Naive thymus-derived CD4-positive, alpha-beta T cell (primary cell): Measurements from ENCODE around the gene USP17L13. TPM values are rescaled to one million over a fixed set of nuclear protein-coding genes. Genes with fewer than 3 reads are reported as not detected.
"Not testable (repeated sequence)": the region's sequence is repeated elsewhere in the genome, so short reads cannot be mapped to it uniquely, and the experiment has no call there.

Experiments used
- ATAC-seq: fragments of 150-1000 bp; cut with Tn5 transposase; 2 replicates; pipeline ENCODE4 v1.10.0; 2021; ENCODE audit warnings: mild to moderate bottlenecking, moderate library complexity
- CTCF ChIA-PET: fragments of 350-600 bp; sonication (Branson Sonifier 250); formaldehyde crosslinking; loops from one replicate; lab custom pipeline; 2021; ENCODE audit warnings: antibody characterized with exemption; lab: Charles Lee
- POLR2A ChIA-PET: fragments of 350-600 bp; sonication (Branson Sonifier 250); formaldehyde crosslinking; loops from one replicate; lab custom pipeline; 2021; ENCODE audit warnings: antibody characterized with exemption, inconsistent platforms; lab: Charles Lee
- DNase-seq, 9 donors: peaks; one replicate each; pipeline versions ENCODE4 v3.0.0 to v3.0.0-alpha.2; 2020 to 2022; ENCODE audit warnings: mixed read lengths in 1 of 9
- H3K27ac ChIP-seq: one replicate; pipeline ENCODE4 v1.7.0; 2013; ENCODE audit warnings: mild to moderate bottlenecking, low read depth, low read length, moderate library complexity
- H3K27me3 ChIP-seq, 2 donors: one replicate each; pipeline ENCODE4 v1.7.0; 2013; ENCODE audit warnings: low read length in 2 of 2, mild to moderate bottlenecking in 2 of 2, moderate library complexity in 2 of 2; ENCODE audit not compliant: control insufficient read depth in 2 of 2, insufficient read depth in 2 of 2
- H3K36me3 ChIP-seq, 3 experiments: 1 replicate in 2 of 3; 2 replicates in 1 of 3; pipeline ENCODE4 v1.7.0; 2013; ENCODE audit warnings: low read length in 3 of 3, mild to moderate bottlenecking in 3 of 3, moderate library complexity in 1 of 3; ENCODE audit not compliant: insufficient read depth in 3 of 3, control insufficient read depth in 2 of 3
- H3K4me1 ChIP-seq, 2 donors: one replicate each; pipeline ENCODE4 v1.7.0; 2013; ENCODE audit warnings: low read length in 2 of 2, mild to moderate bottlenecking in 2 of 2, moderate library complexity in 1 of 2; ENCODE audit not compliant: control insufficient read depth in 2 of 2, insufficient read depth in 2 of 2
- H3K4me3 ChIP-seq: 2 replicates; pipeline ENCODE4 v1.7.0; 2013; ENCODE audit warnings: mild to moderate bottlenecking, low read length
- H3K9me3 ChIP-seq, 3 experiments: 1 replicate in 2 of 3; 2 replicates in 1 of 3; pipeline ENCODE4 v1.7.0; 2013; ENCODE audit warnings: low read length in 3 of 3; ENCODE audit not compliant: control insufficient read depth in 2 of 3
- H3K27ac Mint-ChIP-seq, 9 donors: one replicate each; pipeline ENCODE4 v1.8.0; 2020 to 2022; ENCODE audit warnings: mixed read lengths in 9 of 9, mild to moderate bottlenecking in 8 of 9, moderate library complexity in 5 of 9, inconsistent platforms in 2 of 9
- H3K27me3 Mint-ChIP-seq, 5 donors: one replicate each; pipeline ENCODE4 v1.8.0; 2021 to 2022; ENCODE audit warnings: mixed read lengths in 5 of 5, mild to moderate bottlenecking in 1 of 5
- H3K36me3 Mint-ChIP-seq, 5 donors: one replicate each; pipeline ENCODE4 v1.8.0; 2020 to 2022; ENCODE audit warnings: mixed read lengths in 5 of 5, mild to moderate bottlenecking in 3 of 5, inconsistent platforms in 1 of 5
- H3K4me1 Mint-ChIP-seq, 7 donors: one replicate each; pipeline ENCODE4 v1.8.0; 2020 to 2022; ENCODE audit warnings: mixed read lengths in 7 of 7, mild to moderate bottlenecking in 3 of 7, inconsistent platforms in 1 of 7
- H3K4me3 Mint-ChIP-seq, 10 donors: one replicate each; pipeline ENCODE4 v1.8.0; 2020 to 2022; ENCODE audit warnings: mild to moderate bottlenecking in 10 of 10, mixed read lengths in 10 of 10, moderate library complexity in 6 of 10, inconsistent platforms in 2 of 10
- H3K9me3 Mint-ChIP-seq, 11 donors: one replicate each; pipeline ENCODE4 v1.8.0; 2020 to 2022; ENCODE audit warnings: mixed read lengths in 11 of 11, mild to moderate bottlenecking in 4 of 11, inconsistent platforms in 1 of 11, moderate library complexity in 1 of 11
- intact Hi-C, 2 donors: fragments of 100-400 bp; cut with micrococcal nuclease; formaldehyde crosslinking; loops; one replicate each; pipeline ENCODE4 v1.15.1; 2023
- polyA plus RNA-seq, 2 donors: library from polyadenylated mRNA; unstranded; fragments of 300-500 nt; fragmentation: Illumina TruSeq; gene quantifications; one replicate each; pipeline ENCODE4 v1.2.3, GENCODE V29; 2021
- total RNA-seq, 6 experiments: library from RNA in 5 of 6; stranded (reverse) in 5 of 6; gene quantifications; 1 replicate in 5 of 6; 2 replicates in 1 of 6; pipeline ENCODE4 v1.2.3 and lab custom pipeline; 2021 to 2026

USP17L13 gene
- total and polyA plus RNA-seq, 7 experiments from 2014 or later = not detected

DNA sequence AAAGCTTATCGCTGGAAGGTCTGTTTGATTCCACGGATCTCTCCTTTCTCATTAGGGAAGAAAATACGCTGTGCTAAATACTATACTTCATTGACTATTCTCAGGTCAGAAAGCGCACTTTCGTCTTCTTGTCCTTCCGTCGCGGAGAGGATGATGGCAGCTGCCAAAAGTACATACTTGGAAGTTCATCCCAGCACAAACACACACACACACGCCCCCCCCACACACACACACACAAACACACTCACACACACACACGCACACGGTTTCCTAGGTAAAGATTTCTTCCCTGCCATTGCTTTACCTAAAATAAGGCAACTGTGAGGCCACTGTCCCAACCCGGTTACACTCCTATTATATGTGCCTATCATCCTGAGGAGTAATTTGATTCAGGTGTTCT is 13.8 kb downstream of the USP17L13 start:
- H3K36me3 ChIP-seq, CTCF ChIA-PET, H3K27me3 Mint-ChIP-seq, H3K27me3 ChIP-seq, H3K27ac ChIP-seq, H3K9me3 Mint-ChIP-seq, H3K4me1 ChIP-seq, DNase-seq, H3K4me3 Mint-ChIP-seq, H3K36me3 Mint-ChIP-seq, H3K27ac Mint-ChIP-seq, H3K4me3 ChIP-seq, POLR2A ChIA-PET, H3K9me3 ChIP-seq, intact Hi-C loops, ATAC-seq, H3K4me1 Mint-ChIP-seq: not testable (repeated sequence)

DNA sequence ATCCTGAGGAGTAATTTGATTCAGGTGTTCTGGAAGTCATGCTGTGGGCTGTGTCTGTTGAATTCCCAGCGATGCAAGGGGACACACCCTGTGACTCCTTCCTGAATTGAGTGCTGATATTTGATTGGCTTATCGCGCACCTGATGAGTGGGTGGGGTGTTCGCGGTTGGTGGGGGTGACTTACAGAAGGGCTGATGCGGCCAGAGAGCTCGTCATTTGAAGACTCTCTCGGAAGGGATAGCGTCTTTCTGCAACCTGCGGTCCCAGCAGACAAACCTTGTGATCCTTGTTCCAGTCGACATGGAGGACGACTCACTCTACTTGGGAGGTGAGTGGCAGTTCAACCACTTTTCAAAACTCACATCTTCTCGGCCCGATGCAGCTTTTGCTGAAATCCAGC is 18.9 kb downstream of the USP17L13 start, which contains the start of gene USP17L17:
TSS of gene USP17L17 (plus strand) at position 301 of the 400 bp plus-strand sequence. CDS start at position 301, 0 bp downstream.
- CTCF ChIA-PET, intact Hi-C loops: not testable (repeated sequence)

DNA sequence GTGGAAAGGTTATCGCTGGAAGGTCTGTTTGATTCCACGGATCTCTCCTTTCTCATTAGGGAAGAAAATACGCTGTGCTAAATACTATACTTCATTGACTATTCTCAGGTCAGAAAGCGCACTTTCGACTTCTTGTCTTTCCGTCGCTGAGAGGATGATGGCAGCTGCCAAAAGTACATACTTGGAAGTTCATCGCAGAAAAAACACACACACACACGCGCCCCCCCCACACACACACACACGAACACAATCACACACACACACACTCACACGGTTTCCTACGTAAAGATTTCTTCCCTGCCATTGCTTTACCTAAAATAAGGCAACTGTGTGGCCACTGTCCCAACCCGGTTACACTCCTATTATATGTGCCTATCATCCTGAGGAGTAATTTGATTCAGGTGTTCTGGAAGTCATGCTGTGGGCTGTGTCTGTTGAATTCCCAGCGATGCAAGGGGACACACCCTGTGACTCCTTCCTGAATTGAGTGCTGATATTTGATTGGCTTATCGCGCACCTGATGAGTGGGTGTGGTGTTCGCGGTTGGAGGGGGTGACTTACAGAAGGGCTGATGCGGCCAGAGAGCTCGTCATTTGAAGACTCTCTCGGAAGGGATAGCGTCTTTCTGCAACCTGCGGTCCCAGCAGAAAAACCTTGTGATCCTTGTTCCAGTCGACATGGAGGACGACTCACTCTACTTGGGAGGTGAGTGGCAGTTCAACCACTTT is 23.4 kb downstream of the USP17L13 start, which contains the start of gene USP17L18:
TSS of gene USP17L18 (plus strand) at position 678 of the 728 bp plus-strand sequence. CDS start at position 678, 0 bp downstream.
- H3K9me3 ChIP-seq, H3K4me1 ChIP-seq, H3K27me3 Mint-ChIP-seq, H3K9me3 Mint-ChIP-seq, H3K4me3 Mint-ChIP-seq, POLR2A ChIA-PET, H3K4me1 Mint-ChIP-seq, H3K4me3 ChIP-seq, H3K27me3 ChIP-seq, CTCF ChIA-PET, H3K27ac ChIP-seq, DNase-seq, ATAC-seq, H3K36me3 ChIP-seq, intact Hi-C loops, H3K27ac Mint-ChIP-seq, H3K36me3 Mint-ChIP-seq: not testable (repeated sequence)

More for the DNA sequence above, 18.9 kb downstream of the USP17L13 start, which contains the start of gene USP17L17:
- H3K4me3 Mint-ChIP-seq, H3K36me3 ChIP-seq, H3K9me3 ChIP-seq, H3K27ac ChIP-seq, H3K36me3 Mint-ChIP-seq, H3K4me1 Mint-ChIP-seq, H3K4me1 ChIP-seq, H3K27ac Mint-ChIP-seq, H3K4me3 ChIP-seq, H3K27me3 ChIP-seq, POLR2A ChIA-PET, H3K9me3 Mint-ChIP-seq, ATAC-seq, DNase-seq, H3K27me3 Mint-ChIP-seq: not testable (repeated sequence)

DNA sequence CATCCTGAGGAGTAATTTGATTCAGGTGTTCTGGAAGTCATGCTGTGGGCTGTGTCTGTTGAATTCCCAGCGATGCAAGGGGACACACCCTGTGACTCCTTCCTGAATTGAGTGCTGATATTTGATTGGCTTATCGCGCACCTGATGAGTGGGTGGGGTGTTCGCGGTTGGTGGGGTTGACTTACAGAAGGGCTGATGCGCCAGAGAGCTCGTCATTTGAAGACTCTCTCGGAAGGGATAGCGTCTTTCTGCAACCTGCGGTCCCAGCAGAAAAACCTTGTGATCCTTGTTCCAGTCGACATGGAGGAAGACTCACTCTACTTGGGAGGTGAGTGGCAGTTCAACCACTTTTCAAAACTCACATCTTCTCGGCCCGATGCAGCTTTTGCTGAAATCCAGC is 28.4 kb downstream of the USP17L13 start, which contains the start of gene USP17L19:
TSS of gene USP17L19 (plus strand) at position 301 of the 400 bp plus-strand sequence. CDS start at position 301, 0 bp downstream.
- H3K36me3 ChIP-seq, ATAC-seq, DNase-seq, H3K36me3 Mint-ChIP-seq, H3K4me3 ChIP-seq, H3K4me1 Mint-ChIP-seq, H3K9me3 ChIP-seq, intact Hi-C loops, POLR2A ChIA-PET, H3K9me3 Mint-ChIP-seq, H3K4me1 ChIP-seq, H3K27ac Mint-ChIP-seq, H3K4me3 Mint-ChIP-seq, H3K27me3 ChIP-seq, H3K27me3 Mint-ChIP-seq, CTCF ChIA-PET, H3K27ac ChIP-seq: not testable (repeated sequence)

DNA sequence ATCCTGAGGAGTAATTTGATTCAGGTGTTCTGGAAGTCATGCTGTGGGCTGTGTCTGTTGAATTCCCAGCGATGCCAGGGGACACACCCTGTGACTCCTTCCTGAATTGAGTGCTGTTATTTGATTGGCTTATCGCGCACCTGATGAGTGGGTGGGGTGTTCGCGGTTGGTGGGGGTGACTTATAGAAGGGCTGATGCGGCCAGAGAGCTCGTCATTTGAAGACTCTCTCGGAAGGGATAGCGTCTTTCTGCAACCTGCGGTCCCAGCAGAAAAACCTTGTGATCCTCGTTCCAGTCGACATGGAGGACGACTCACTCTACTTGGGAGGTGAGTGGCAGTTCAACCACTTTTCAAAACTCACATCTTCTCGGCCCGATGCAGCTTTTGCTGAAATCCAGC is 33.1 kb downstream of the USP17L13 start, which contains the start of gene USP17L20:
TSS of gene USP17L20 (plus strand) at position 301 of the 400 bp plus-strand sequence. CDS start at position 301, 0 bp downstream.
- H3K4me3 ChIP-seq, H3K27me3 Mint-ChIP-seq, H3K4me1 ChIP-seq, H3K9me3 ChIP-seq, H3K27ac ChIP-seq, DNase-seq, CTCF ChIA-PET, POLR2A ChIA-PET, H3K27ac Mint-ChIP-seq, H3K36me3 ChIP-seq, intact Hi-C loops, H3K4me3 Mint-ChIP-seq, H3K4me1 Mint-ChIP-seq, H3K27me3 ChIP-seq, H3K36me3 Mint-ChIP-seq, H3K9me3 Mint-ChIP-seq, ATAC-seq: not testable (repeated sequence)

DNA sequence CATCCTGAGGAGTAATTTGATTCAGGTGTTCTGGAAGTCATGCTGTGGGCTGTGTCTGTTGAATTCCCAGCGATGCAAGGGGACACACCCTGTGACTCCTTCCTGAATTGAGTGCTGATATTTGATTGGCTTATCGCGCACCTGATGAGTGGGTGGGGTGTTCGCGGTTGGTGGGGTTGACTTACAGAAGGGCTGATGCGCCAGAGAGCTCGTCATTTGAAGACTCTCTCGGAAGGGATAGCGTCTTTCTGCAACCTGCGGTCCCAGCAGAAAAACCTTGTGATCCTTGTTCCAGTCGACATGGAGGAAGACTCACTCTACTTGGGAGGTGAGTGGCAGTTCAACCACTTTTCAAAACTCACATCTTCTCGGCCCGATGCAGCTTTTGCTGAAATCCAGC is 37.9 kb downstream of the USP17L13 start, which contains the start of gene USP17L21:
TSS of gene USP17L21 (plus strand) at position 301 of the 400 bp plus-strand sequence. CDS start at position 301, 0 bp downstream.
- H3K4me1 Mint-ChIP-seq, DNase-seq, H3K27me3 Mint-ChIP-seq, H3K36me3 ChIP-seq, H3K4me1 ChIP-seq, H3K4me3 ChIP-seq, POLR2A ChIA-PET, H3K4me3 Mint-ChIP-seq, H3K9me3 Mint-ChIP-seq, CTCF ChIA-PET, ATAC-seq, H3K27me3 ChIP-seq, H3K9me3 ChIP-seq, H3K27ac ChIP-seq, intact Hi-C loops, H3K27ac Mint-ChIP-seq, H3K36me3 Mint-ChIP-seq: not testable (repeated sequence)

DNA sequence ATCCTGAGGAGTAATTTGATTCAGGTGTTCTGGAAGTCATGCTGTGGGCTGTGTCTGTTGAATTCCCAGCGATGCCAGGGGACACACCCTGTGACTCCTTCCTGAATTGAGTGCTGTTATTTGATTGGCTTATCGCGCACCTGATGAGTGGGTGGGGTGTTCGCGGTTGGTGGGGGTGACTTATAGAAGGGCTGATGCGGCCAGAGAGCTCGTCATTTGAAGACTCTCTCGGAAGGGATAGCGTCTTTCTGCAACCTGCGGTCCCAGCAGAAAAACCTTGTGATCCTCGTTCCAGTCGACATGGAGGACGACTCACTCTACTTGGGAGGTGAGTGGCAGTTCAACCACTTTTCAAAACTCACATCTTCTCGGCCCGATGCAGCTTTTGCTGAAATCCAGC is 42.6 kb downstream of the USP17L13 start, which contains the start of gene USP17L22:
TSS of gene USP17L22 (plus strand) at position 301 of the 400 bp plus-strand sequence. CDS start at position 301, 0 bp downstream.
- H3K9me3 Mint-ChIP-seq, H3K9me3 ChIP-seq, H3K27me3 Mint-ChIP-seq, H3K27me3 ChIP-seq, H3K4me1 ChIP-seq, H3K27ac Mint-ChIP-seq, H3K36me3 Mint-ChIP-seq, ATAC-seq, CTCF ChIA-PET, H3K36me3 ChIP-seq, intact Hi-C loops, H3K4me3 ChIP-seq, H3K27ac ChIP-seq, H3K4me3 Mint-ChIP-seq, DNase-seq, H3K4me1 Mint-ChIP-seq, POLR2A ChIA-PET: not testable (repeated sequence)
